Measurements from ENCODE around the gene ANGPTL2.

DNA sequence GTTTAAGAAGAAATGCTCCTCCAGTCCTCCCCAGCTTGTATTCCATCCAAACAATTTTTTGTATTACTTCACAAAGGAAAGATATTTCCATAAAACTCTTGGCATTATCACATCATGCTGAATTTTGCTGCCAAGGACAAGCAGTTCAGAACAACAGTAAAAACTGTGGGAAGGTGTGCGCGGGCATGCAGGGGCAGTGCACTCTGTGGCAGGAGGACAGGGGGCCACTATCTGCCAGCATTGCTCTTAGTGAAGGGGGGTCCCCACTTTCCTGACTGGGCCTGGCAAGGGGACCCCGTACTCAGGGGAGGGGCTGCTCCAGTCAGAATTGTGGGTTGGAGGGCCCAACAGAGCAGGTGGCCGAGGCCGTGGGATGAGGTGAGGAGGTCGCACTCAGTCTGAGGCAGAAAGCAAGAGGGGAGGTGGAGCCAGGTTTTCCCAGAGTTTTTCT lies 32.8 kb downstream of the ANGPTL2 start:
- TF ChIP-seq, protein P1, sequence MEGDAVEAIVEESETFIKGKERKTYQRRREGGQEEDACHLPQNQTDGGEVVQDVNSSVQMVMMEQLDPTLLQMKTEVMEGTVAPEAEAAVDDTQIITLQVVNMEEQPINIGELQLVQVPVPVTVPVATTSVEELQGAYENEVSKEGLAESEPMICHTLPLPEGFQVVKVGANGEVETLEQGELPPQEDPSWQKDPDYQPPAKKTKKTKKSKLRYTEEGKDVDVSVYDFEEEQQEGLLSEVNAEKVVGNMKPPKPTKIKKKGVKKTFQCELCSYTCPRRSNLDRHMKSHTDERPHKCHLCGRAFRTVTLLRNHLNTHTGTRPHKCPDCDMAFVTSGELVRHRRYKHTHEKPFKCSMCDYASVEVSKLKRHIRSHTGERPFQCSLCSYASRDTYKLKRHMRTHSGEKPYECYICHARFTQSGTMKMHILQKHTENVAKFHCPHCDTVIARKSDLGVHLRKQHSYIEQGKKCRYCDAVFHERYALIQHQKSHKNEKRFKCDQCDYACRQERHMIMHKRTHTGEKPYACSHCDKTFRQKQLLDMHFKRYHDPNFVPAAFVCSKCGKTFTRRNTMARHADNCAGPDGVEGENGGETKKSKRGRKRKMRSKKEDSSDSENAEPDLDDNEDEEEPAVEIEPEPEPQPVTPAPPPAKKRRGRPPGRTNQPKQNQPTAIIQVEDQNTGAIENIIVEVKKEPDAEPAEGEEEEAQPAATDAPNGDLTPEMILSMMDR (conservative IDR thresholded peaks at IDR 0.05; ENCODE audit: low read length), result no peak
- no peak for TF ChIP-seq EZH2phosphoT487 (IDR thresholded peaks at IDR 0.05; ENCODE audit: borderline replicate concordance, low read depth, low read length)
